Vagina (tissue), 2 donors: Measurements from ENCODE around the gene ITPK1.

Experiments used
- CTCF ChIP-seq, 3 experiments: fragments of 450-650 bp in 2 of 3; fragments of 200-600 bp in 1 of 3; sonication (generic) in 1 of 3; IDR thresholded peaks; one replicate each; pipeline ENCODE4 v1.5.1; 2017 to 2019; ENCODE audit warnings: antibody characterized with exemption in 3 of 3, mild to moderate bottlenecking in 2 of 3, moderate library complexity in 2 of 3
- POLR2A ChIP-seq, 2 donors: fragments of 450-650 bp; IDR thresholded peaks; one replicate each; pipeline ENCODE4 v1.6.1; 2017; ENCODE audit warnings: antibody characterized with exemption in 2 of 2, mild to moderate bottlenecking in 2 of 2, moderate library complexity in 2 of 2
- POLR2AphosphoS5 ChIP-seq, 2 donors: sonication (generic); formaldehyde crosslinking; IDR thresholded peaks; one replicate each; pipeline ENCODE4 v1.9.0; 2017; ENCODE audit warnings: antibody characterized with exemption in 2 of 2, mild to moderate bottlenecking in 2 of 2, low read depth in 1 of 2; ENCODE audit not compliant: insufficient read depth in 1 of 2

- no peak for TF ChIP-seq CTCF (IDR thresholded peaks at IDR 0.05)
- no peak for TF ChIP-seq POLR2A (IDR thresholded peaks at IDR 0.05)
- TF ChIP-seq POLR2AphosphoS5 (IDR thresholded peaks at IDR 0.05; ENCODE audit: insufficient read depth in 1 of 2, low read depth in 1 of 2): no peak
Measured at GRCh38 chr14:92925446-92925845, 190.3 kb downstream of the ITPK1 start.
